BLaER1 treated with 17β-estradiol and CSF1 and Interleukin-3, amounts not matched to agents 10 nM and 100 nM (cell line): ENCODE data around the gene SMIM35.
A peak's percentile ranks its signal among the peaks of the same experiment; 100 is the strongest.

Source experiments
- H3K27ac ChIP-seq, 11 experiments: shearing (Covaris generic); formaldehyde crosslinking; 2 replicates each; pipeline ENCODE4 v1.8.1; 2022
- H3K27me3 ChIP-seq, 11 experiments: shearing (Covaris generic); formaldehyde crosslinking; 2 replicates each; pipeline ENCODE4 v1.8.1; 2022
- H3K36me3 ChIP-seq, 11 experiments: shearing (Covaris generic); formaldehyde crosslinking; 2 replicates each; pipeline ENCODE4 v1.8.1; 2022
- H3K4me1 ChIP-seq, 10 experiments: shearing (Covaris generic); formaldehyde crosslinking; 2 replicates each; pipeline ENCODE4 v1.8.1; 2022
- H3K4me2 ChIP-seq, 11 experiments: shearing (Covaris generic); formaldehyde crosslinking; 2 replicates each; pipeline ENCODE4 v1.8.1; 2022
- H3K4me3 ChIP-seq, 10 experiments: shearing (Covaris generic); formaldehyde crosslinking; 2 replicates each; pipeline ENCODE4 v1.8.1; 2022
- H3K9ac ChIP-seq, 11 experiments: shearing (Covaris generic); formaldehyde crosslinking; 2 replicates each; pipeline ENCODE4 v1.8.1; 2022
- H3K9me3 ChIP-seq, 11 experiments: shearing (Covaris generic); formaldehyde crosslinking; replicated peaks in 1 of 11; 2 replicates each; pipeline ENCODE4 v1.8.1; 2022
- H4K20me1 ChIP-seq, 11 experiments: shearing (Covaris generic); formaldehyde crosslinking; 2 replicates each; pipeline ENCODE4 v1.8.1; 2022
- Cebpa-rat ChIP-seq, 11 experiments: shearing (Covaris generic); IDR thresholded peaks; 2 replicates each; pipeline ENCODE4 v1.8.1; 2022

SMIM35 gene

GRCh38 chr11:118076754-118077281 is 9.9 kb downstream of the SMIM35 start, which contains the start of gene TMPRSS4:
TMPRSS4 (plus strand) TSS chr11:118077078; CDS start chr11:118077303, 225 bp downstream.
- Histone ChIP-seq H3K36me3 (no peaks in the 10 kb centered on the region), H3K4me1 (peaks cover 0 to 20% (median 13%) of the 10 kb centered on the region in 10 experiments; a peak in 12 of 20 replicates), H3K9me3 (no peaks in the 10 kb centered on the region), H4K20me1 (no peaks in the 10 kb centered on the region; a peak in 1 of 22 replicates), H3K4me3 (no peak within 1 kb of the TSS), H3K27ac (no peak within 1 kb of the TSS), H3K9ac (no peak within 1 kb of the TSS), H3K27me3 (no peaks in the 10 kb centered on the region; a peak in 1 of 22 replicates), H3K4me2 (no peak within 1 kb of the TSS)
- no peak for TF ChIP-seq Cebpa-rat (IDR thresholded peaks at IDR 0.05)

GRCh38 chr11:118074785-118075184 is 12.0 kb downstream of the SMIM35 start:
- H3K4me2 ChIP-seq: no peak overlapping the region

GRCh38 chr11:118074091-118074685 is 12.6 kb downstream of the SMIM35 start:
- TF ChIP-seq Cebpa-rat (IDR thresholded peaks at IDR 0.05): no peak

More at GRCh38 chr11:118074785-118075184, 12.0 kb downstream of the SMIM35 start:
- Histone ChIP-seq H3K9me3 (no peaks in the 10 kb centered on the region), H3K27ac (no peak overlapping the region), H3K4me3 (no peak overlapping the region), H3K9ac (no peak overlapping the region), H3K36me3 (no peaks in the 10 kb centered on the region), H3K27me3 (no peaks in the 10 kb centered on the region), H4K20me1 (no peaks in the 10 kb centered on the region; a peak in 1 of 22 replicates), H3K4me1 (peaks cover 0 to 12% (median 8%) of the 10 kb centered on the region in 10 experiments; a peak in 4 of 20 replicates)
- no peak for TF ChIP-seq Cebpa-rat (IDR thresholded peaks at IDR 0.05)

DNA sequence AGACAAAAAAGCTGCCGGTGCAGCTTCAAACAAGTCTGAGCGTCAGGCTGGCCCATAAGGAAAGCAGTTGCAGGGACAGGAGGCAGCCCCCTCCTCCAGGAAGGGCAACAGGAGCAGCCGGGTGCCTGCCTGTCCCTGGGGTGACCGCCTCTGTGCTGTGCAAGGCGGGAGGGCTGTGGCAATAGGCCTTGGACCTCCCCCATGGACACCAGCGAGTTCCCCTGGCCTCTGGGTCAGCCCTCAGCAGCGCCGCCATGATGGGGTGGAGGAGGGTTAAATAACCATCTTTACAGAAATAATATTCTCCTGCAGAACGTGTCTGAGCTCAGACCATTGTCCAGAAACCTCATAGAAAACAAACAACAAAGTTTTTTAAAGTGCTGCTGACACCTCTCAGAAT is 13.2 kb downstream of the SMIM35 start:
- Histone ChIP-seq H3K4me3 (no peak overlapping the region), H4K20me1 (no peaks in the 10 kb centered on the region), H3K9me3 (no peaks in the 10 kb centered on the region), H3K4me2 (peak overlapping the region in 1 of 11 experiments; percentile 28; a peak in 1 of 22 replicates), H3K9ac (no peak overlapping the region), H3K27ac (no peak overlapping the region), H3K27me3 (no peaks in the 10 kb centered on the region), H3K36me3 (no peaks in the 10 kb centered on the region), H3K4me1 (peaks cover 0 to 12% (median 8%) of the 10 kb centered on the region in 10 experiments; a peak in 4 of 20 replicates)
- no peak for TF ChIP-seq Cebpa-rat (IDR thresholded peaks at IDR 0.05)

More at GRCh38 chr11:118074091-118074685, 12.6 kb downstream of the SMIM35 start:
- no peak overlapping the region for H3K4me3 ChIP-seq
- H3K36me3 ChIP-seq: no peaks in the 10 kb centered on the region
- no peaks in the 10 kb centered on the region for H3K27me3 ChIP-seq
- peak overlapping the region in 2 of 11 experiments; percentile 36 to 44; a peak in 3 of 22 replicates for H3K4me2 ChIP-seq
- H4K20me1 ChIP-seq: no peaks in the 10 kb centered on the region; a peak in 1 of 22 replicates
- H3K4me1 ChIP-seq: peaks cover 0 to 12% (median 8%) of the 10 kb centered on the region in 10 experiments; a peak in 4 of 20 replicates
- H3K9me3 ChIP-seq: no peaks in the 10 kb centered on the region
- H3K9ac ChIP-seq: no peak overlapping the region
- no peak overlapping the region for H3K27ac ChIP-seq

- TF ChIP-seq Cebpa-rat (IDR thresholded peaks at IDR 0.05): no peak
- H4K20me1 ChIP-seq: no peaks in the 10 kb centered on the region
These were observed 15.2 kb downstream of the SMIM35 start for GRCh38 chr11:118071416-118072030.

DNA sequence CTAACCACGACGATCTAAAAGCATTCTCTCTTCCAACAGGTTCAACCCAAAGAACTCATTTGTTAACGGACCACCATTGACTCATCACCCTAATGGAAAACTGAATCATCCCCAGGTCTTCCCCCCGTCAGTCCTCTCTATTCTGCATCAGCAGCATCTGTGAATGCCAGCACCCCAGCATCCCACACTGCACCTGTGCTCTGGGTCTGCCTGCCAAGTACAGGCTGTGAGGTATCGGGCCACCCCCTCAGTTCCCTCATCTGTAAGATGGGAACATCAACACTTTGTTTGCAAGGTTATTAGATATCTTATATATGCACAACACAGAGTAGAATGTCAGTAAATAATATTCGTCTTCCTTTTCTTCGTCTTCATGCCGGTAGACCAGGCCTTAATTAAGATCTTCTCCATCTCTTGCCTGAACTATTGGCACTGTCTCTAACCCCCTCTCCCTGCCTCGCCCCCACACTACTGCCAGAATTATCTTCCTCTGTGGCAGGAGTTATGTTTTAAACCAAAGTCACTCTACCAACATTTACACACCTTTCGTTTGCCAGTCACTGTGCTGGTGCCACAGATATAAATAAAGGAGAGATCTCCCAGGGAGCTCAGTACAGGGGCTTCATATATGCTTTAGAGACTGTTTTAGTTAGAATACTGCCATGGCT is 17.7 kb downstream of the SMIM35 start:
- TF ChIP-seq Cebpa-rat (IDR thresholded peaks at IDR 0.05): no peak
- Histone ChIP-seq H4K20me1 (no peaks in the 10 kb centered on the region), H3K27me3 (no peaks in the 10 kb centered on the region), H3K4me1 (peaks cover 0 to 6% (median 1%) of the 10 kb centered on the region in 10 experiments; a peak in 2 of 20 replicates), H3K9ac (no peak overlapping the region), H3K4me3 (no peak overlapping the region), H3K9me3 (no peaks in the 10 kb centered on the region), H3K4me2 (no peak overlapping the region), H3K27ac (no peak overlapping the region), H3K36me3 (no peaks in the 10 kb centered on the region)

More at GRCh38 chr11:118071416-118072030, 15.2 kb downstream of the SMIM35 start:
- Histone ChIP-seq H3K9ac (no peak overlapping the region), H3K9me3 (no peaks in the 10 kb centered on the region), H3K27me3 (no peaks in the 10 kb centered on the region), H3K4me2 (no peak overlapping the region), H3K36me3 (no peaks in the 10 kb centered on the region), H3K4me1 (peaks cover 0 to 8% (median 5%) of the 10 kb centered on the region in 10 experiments; a peak in 2 of 20 replicates), H3K4me3 (no peak overlapping the region), H3K27ac (no peak overlapping the region)

GRCh38 chr11:118068206-118068944 is 18.4 kb downstream of the SMIM35 start:
- Histone ChIP-seq H3K4me3 (no peak overlapping the region), H4K20me1 (no peaks in the 10 kb centered on the region), H3K36me3 (no peaks in the 10 kb centered on the region), H3K27ac (no peak overlapping the region), H3K4me1 (peaks cover 0 to 3% (median 0%) of the 10 kb centered on the region in 10 experiments; a peak in 1 of 20 replicates), H3K9ac (no peak overlapping the region), H3K4me2 (no peak overlapping the region), H3K9me3 (no peaks in the 10 kb centered on the region), H3K27me3 (no peaks in the 10 kb centered on the region)
- no peak for TF ChIP-seq Cebpa-rat (IDR thresholded peaks at IDR 0.05)

DNA sequence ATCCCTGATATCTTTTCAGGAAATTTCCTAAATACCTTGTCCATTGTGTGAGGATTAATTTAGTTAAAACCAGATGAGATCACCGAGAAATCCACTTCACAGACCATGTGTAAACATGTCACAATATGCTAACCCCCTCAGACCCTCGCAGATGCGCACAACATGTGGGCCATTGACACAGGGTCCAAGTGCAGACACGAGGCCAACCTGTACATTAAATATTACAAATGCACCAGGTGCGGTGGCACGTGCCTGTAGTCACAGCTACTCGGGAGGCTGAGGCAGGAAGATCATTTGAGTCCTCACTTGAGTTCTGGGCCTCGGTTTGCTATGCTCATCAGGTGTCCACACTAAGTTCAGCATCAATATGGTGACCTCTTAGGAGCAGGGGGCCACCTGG is 19.8 kb downstream of the SMIM35 start:
- H3K4me2 ChIP-seq: no peak overlapping the region
- H3K27ac ChIP-seq: no peak overlapping the region
- H3K4me1 ChIP-seq: no peaks in the 10 kb centered on the region
- no peak overlapping the region for H3K9ac ChIP-seq
- H4K20me1 ChIP-seq: no peaks in the 10 kb centered on the region
- H3K9me3 ChIP-seq: no peaks in the 10 kb centered on the region
- no peak overlapping the region for H3K4me3 ChIP-seq
- no peaks in the 10 kb centered on the region for H3K36me3 ChIP-seq
- TF ChIP-seq Cebpa-rat (IDR thresholded peaks at IDR 0.05): no peak
- H3K27me3 ChIP-seq: no peaks in the 10 kb centered on the region
